ENCODE data around the gene GP1BB. TPM values are rescaled to one million over a fixed set of nuclear protein-coding genes. Genes with fewer than 3 reads are reported as not detected.

The GP1BB gene
- total and polyA plus RNA-seq, 11 donors = 1.4 to 52.2 (median 10.7) TPM; not detected in 3

GRCh38 chr22:19758896-19759426, 35.6 kb downstream of the GP1BB start:
- H3K27ac ChIP-seq = no peak overlapping the region
- WGBS, 4 donors = 5 to 13% (median 9%) methylated on average over 12 to 21 of the region's 21 CpGs
- TF ChIP-seq, protein P1, sequence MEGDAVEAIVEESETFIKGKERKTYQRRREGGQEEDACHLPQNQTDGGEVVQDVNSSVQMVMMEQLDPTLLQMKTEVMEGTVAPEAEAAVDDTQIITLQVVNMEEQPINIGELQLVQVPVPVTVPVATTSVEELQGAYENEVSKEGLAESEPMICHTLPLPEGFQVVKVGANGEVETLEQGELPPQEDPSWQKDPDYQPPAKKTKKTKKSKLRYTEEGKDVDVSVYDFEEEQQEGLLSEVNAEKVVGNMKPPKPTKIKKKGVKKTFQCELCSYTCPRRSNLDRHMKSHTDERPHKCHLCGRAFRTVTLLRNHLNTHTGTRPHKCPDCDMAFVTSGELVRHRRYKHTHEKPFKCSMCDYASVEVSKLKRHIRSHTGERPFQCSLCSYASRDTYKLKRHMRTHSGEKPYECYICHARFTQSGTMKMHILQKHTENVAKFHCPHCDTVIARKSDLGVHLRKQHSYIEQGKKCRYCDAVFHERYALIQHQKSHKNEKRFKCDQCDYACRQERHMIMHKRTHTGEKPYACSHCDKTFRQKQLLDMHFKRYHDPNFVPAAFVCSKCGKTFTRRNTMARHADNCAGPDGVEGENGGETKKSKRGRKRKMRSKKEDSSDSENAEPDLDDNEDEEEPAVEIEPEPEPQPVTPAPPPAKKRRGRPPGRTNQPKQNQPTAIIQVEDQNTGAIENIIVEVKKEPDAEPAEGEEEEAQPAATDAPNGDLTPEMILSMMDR (IDR thresholded peaks at IDR 0.05) = no peak
- no peak for TF ChIP-seq POLR2A (IDR thresholded peaks at IDR 0.05)
- no peak for ATAC-seq
- H3K4me3 ChIP-seq = peak overlapping the region in 1 of 12 donors; percentile 25
- intact Hi-C loops (cut with DNase I) = no loop called here
- H3K9me3 ChIP-seq = no peaks in the 10 kb centered on the region
- no peaks in the 10 kb centered on the region for H3K36me3 ChIP-seq
- peaks cover 0 to 54% (median 18%) of the 10 kb centered on the region in 12 donors for H3K4me1 ChIP-seq
- DNase-seq = no peak
- peaks cover 69 to 94% (median 87%) of the 10 kb centered on the region in 9 donors for H3K27me3 ChIP-seq

DNA sequence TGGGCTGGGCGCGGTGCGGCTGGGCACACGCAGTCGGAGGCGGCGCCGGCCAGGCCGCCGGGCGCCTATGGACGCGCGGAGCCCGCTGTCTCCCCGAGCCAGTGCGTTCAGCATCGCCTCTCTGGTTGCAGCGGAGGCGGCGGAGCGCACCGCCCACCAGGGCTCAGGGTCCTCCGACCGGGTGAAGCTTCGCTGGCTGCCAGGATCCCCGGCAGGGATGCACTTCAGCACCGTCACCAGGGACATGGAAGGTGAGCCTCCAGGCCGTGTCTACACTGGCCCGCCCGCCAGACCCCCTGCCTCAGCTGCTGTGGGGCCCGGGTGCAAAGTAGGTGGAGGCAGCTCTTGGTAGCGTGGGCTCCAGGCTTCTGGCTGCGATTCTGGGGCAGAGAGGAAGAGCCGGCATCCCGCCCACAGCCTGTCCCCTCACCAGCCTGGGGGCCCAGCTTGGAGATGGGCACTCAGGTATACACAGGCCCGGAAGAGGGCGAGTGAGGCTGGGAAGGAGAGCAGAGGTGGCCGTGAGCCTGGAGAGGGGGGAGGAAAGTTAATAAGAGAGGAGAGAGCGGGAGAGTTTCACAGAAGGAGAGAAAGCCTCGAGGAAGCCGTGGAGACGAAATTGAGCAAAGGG, 36.2 kb downstream of the GP1BB start:
- Histone ChIP-seq H3K27me3 (peaks cover 68 to 94% (median 87%) of the 10 kb centered on the region in 9 donors), H3K4me3 (peak overlapping the region in 4 of 12 donors; percentile 2 to 37 (median 26)), H3K9me3 (no peaks in the 10 kb centered on the region), H3K27ac (no peak overlapping the region), H3K4me1 (peaks cover 0 to 54% (median 18%) of the 10 kb centered on the region in 12 donors), H3K36me3 (no peaks in the 10 kb centered on the region)
- DNase-seq (no peak), ATAC-seq (no peak)
- intact Hi-C loops (cut with DNase I) = loop anchor here in 1 of 10 donors (5.0 kb wide), 1 partner anchor 93 kb away; the partner anchor contains the start of genes GNB1L and RTL10
- no peak for TF ChIP-seq POLR2A (IDR thresholded peaks at IDR 0.05)
- TF ChIP-seq, protein P1 (IDR thresholded peaks at IDR 0.05) = no peak
- WGBS, 4 donors = 3 to 8% (median 5%) methylated on average over 14 to 43 of the region's 43 CpGs

DNA sequence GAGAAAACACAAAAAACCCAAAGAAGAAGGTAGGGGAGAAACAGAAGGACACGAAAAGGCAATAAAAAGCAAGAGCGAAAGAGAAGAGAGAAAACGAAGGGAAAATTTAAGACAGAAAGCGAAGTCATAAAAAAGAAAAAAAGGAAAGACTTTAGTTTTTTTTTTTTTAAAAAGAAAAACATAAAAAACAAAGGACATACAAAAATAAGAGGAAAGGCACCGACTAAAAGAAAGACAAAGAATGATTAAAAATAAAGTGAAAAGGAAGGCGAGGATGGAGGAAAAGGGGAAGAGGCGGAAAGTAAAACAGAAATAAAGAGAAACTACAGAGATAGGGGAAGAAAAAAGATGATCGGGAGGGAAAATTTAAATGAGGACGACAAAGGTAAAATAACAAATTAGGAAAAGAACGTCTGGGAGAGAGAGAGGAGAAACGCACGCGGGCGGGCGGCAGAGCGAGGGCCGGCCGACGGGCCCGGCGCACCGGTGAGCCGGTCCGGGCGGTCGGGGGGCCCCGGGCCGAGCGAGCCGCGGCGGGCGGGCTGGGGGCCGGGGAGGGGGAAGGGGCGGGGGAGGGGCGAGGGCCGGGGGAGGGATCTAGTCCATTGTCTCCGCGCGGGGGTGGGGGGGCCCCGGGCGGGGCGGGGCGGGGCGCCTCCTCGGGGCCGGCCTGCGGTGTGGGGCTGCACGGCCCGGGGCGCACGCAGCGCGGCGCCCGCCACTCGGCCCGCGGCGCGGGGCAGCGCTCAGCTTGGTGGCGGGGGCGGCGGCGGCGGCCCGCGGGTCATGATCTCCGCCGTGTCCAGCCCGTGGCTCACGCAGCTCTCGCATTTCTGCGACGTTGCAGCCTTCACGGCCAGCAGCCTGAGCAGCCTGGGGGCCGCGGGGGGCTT, 37.0 kb downstream of the GP1BB start, which contains the start of gene TBX1:
TSS of gene TBX1 (plus strand) at position 721 of the 893 bp plus-strand sequence. CDS start at position 787, 66 bp downstream.
- intact Hi-C loops (cut with DNase I) = loop anchor here in 1 of 10 donors (5.0 kb wide), 1 partner anchor 92 kb away; the partner anchor contains the start of genes GNB1L and RTL10
- peaks cover 67 to 94% (median 87%) of the 10 kb centered on the region in 9 donors for H3K27me3 ChIP-seq
- peaks cover 0 to 48% (median 18%) of the 10 kb centered on the region in 12 donors for H3K4me1 ChIP-seq
- ATAC-seq (no peak), DNase-seq (no peak)
- H3K27ac ChIP-seq = no peak within 1 kb of the TSS
- TF ChIP-seq, protein P1 (IDR thresholded peaks at IDR 0.05) = no peak
- TF ChIP-seq POLR2A (IDR thresholded peaks at IDR 0.05) = no peak
- 3 to 7% (median 5%) methylated on average over 26 to 74 of the region's 79 CpGs for WGBS, 4 donors
- H3K36me3 ChIP-seq = no peaks in the 10 kb centered on the region
- H3K4me3 ChIP-seq = peak within 1 kb of the TSS in 7 of 12 donors; percentile 8 to 37 (median 28)
- H3K9me3 ChIP-seq = no peaks in the 10 kb centered on the region
